H9 (cell line): ENCODE results near the gene TNFAIP8L3. TPM values are rescaled to one million over a fixed set of nuclear protein-coding genes. Genes with fewer than 3 reads are reported as not detected.

ENCODE experiments used
- DNase-seq: peaks from one replicate; pipeline ENCODE4 v3.0.0-alpha.2; 2017
- H2AFZ ChIP-seq: one replicate; pipeline ENCODE4 v1.6.1; 2013; ENCODE audit warnings: mild to moderate bottlenecking, low read length, control low read depth, moderate library complexity
- H2AK5ac ChIP-seq: 2 replicates; pipeline ENCODE4 v1.6.1; 2013; ENCODE audit warnings: low read length, control low read depth, mixed read lengths; ENCODE audit not compliant: insufficient read length
- H2BK120ac ChIP-seq: one replicate; pipeline ENCODE4 v1.6.1; 2013; ENCODE audit warnings: low read depth, mild to moderate bottlenecking, low read length, control low read depth, inconsistent platforms; ENCODE audit not compliant: poor library complexity, severe bottlenecking
- H2BK12ac ChIP-seq: 2 replicates; pipeline ENCODE4 v1.6.1; 2013; ENCODE audit warnings: low read length, control low read depth, mixed read lengths, low read depth; ENCODE audit not compliant: insufficient read length
- H2BK15ac ChIP-seq: 2 replicates; pipeline ENCODE4 v1.6.1; 2013; ENCODE audit warnings: low read depth, low read length, control low read depth
- H2BK20ac ChIP-seq: one replicate; pipeline ENCODE4 v1.6.1; 2013; ENCODE audit warnings: low read depth, mild to moderate bottlenecking, low read length, control low read depth, inconsistent platforms; ENCODE audit not compliant: poor library complexity, severe bottlenecking
- H2BK5ac ChIP-seq: 2 replicates; pipeline ENCODE4 v1.6.1; 2013; ENCODE audit warnings: low read length, control low read depth, mixed read lengths; ENCODE audit not compliant: insufficient read length
- H3K14ac ChIP-seq: 2 replicates; pipeline ENCODE4 v1.6.1; 2013; ENCODE audit warnings: low read length, control low read depth; ENCODE audit not compliant: insufficient read depth
- H3K18ac ChIP-seq: 2 replicates; pipeline ENCODE4 v1.6.1; 2013; ENCODE audit warnings: low read depth, mild to moderate bottlenecking, mixed read lengths, low read length, control low read depth; ENCODE audit not compliant: insufficient read length
- H3K23ac ChIP-seq: 2 replicates; pipeline ENCODE4 v1.6.1; 2013; ENCODE audit warnings: low read length, control low read depth, mixed read lengths, low read depth; ENCODE audit not compliant: insufficient read length
- H3K23me2 ChIP-seq: 2 replicates; pipeline ENCODE4 v1.6.1; 2013; ENCODE audit warnings: low read depth, mild to moderate bottlenecking, mixed read lengths, low read length, control low read depth; ENCODE audit not compliant: insufficient read length, poor library complexity, severe bottlenecking
- H3K27ac ChIP-seq: 2 replicates; pipeline ENCODE4 v1.5.1; 2013; ENCODE audit warnings: low read length, control low read depth, mixed read lengths, low read depth; ENCODE audit not compliant: insufficient read length
- H3K27me3 ChIP-seq: 2 replicates; pipeline ENCODE4 v1.6.1; 2013; ENCODE audit warnings: low read length, control low read depth, inconsistent platforms; ENCODE audit not compliant: insufficient read depth
- H3K4ac ChIP-seq: 2 replicates; pipeline ENCODE4 v1.6.1; 2013; ENCODE audit warnings: low read depth, mild to moderate bottlenecking, control low read depth, inconsistent platforms, low read length, moderate library complexity
- H3K4me1 ChIP-seq: 2 replicates; pipeline ENCODE4 v1.6.1; 2013; ENCODE audit warnings: low read length, control low read depth, inconsistent platforms; ENCODE audit not compliant: insufficient read depth
- H3K4me2 ChIP-seq: 2 replicates; pipeline ENCODE4 v1.6.1; 2013; ENCODE audit warnings: low read length, control low read depth, mixed read lengths; ENCODE audit not compliant: insufficient read length, insufficient read depth
- H3K56ac ChIP-seq: 2 replicates; pipeline ENCODE4 v1.6.1; 2013; ENCODE audit warnings: low read depth, mild to moderate bottlenecking, mixed read lengths, low read length, control low read depth; ENCODE audit not compliant: insufficient read length
- H3K79me1 ChIP-seq: 2 replicates; pipeline ENCODE4 v1.6.1; 2013; ENCODE audit warnings: low read depth, mild to moderate bottlenecking, moderate library complexity, low read length, control low read depth, inconsistent platforms; ENCODE audit not compliant: insufficient read depth, poor library complexity, severe bottlenecking
- H3K79me2 ChIP-seq: 2 replicates; pipeline ENCODE4 v1.6.1; 2013; ENCODE audit warnings: low read length, control low read depth, inconsistent platforms; ENCODE audit not compliant: insufficient read depth
- H3K9ac ChIP-seq: 2 replicates; pipeline ENCODE4 v1.6.1; 2013; ENCODE audit warnings: low read length, control low read depth, mixed read lengths; ENCODE audit not compliant: insufficient read length; ENCODE audit errors: extremely low read depth
- H3K9me3 ChIP-seq: one replicate; pipeline ENCODE4 v1.6.1; 2013; ENCODE audit warnings: low read depth, low read length, inconsistent platforms; ENCODE audit not compliant: control insufficient read depth
- H3T11ph ChIP-seq: one replicate; pipeline ENCODE4 v1.6.1; 2013; ENCODE audit warnings: mild to moderate bottlenecking, low read length, control low read depth, inconsistent platforms
- H4K20me1 ChIP-seq: one replicate; pipeline ENCODE4 v1.6.1; 2013; ENCODE audit not compliant: control insufficient read depth, insufficient read length, insufficient read depth
- H4K5ac ChIP-seq: 2 replicates; pipeline ENCODE4 v1.6.1; 2013; ENCODE audit warnings: low read depth, mild to moderate bottlenecking, mixed read lengths, low read length, control low read depth; ENCODE audit not compliant: insufficient read length
- H4K8ac ChIP-seq: replicated peaks from 2 replicates; pipeline ENCODE4 v1.6.1; 2013; ENCODE audit warnings: low read length, control low read depth, mixed read lengths, low read depth; ENCODE audit not compliant: insufficient read length
- H4K91ac ChIP-seq: 2 replicates; pipeline ENCODE4 v1.6.1; 2013; ENCODE audit warnings: low read depth, mild to moderate bottlenecking, moderate library complexity, mixed read lengths, low read length, control low read depth; ENCODE audit not compliant: insufficient read length
- H3K27ac Mint-ChIP-seq, 3 experiments: 2 replicates in 2 of 3; 3 replicates in 1 of 3; pipeline ENCODE4 v1.8.0; 2020 to 2021; ENCODE audit warnings: mixed read lengths in 3 of 3, mild to moderate bottlenecking in 1 of 3, moderate library complexity in 1 of 3
- H3K27me3 Mint-ChIP-seq: 2 replicates; pipeline ENCODE4 v1.8.0; 2021; ENCODE audit warnings: low read depth, mild to moderate bottlenecking, moderate library complexity, mixed read lengths
- H3K36me3 Mint-ChIP-seq, 3 experiments: 2 replicates in 2 of 3; 3 replicates in 1 of 3; pipeline ENCODE4 v1.8.0; 2020 to 2021; ENCODE audit warnings: low read depth in 3 of 3, mixed read lengths in 3 of 3; ENCODE audit not compliant: insufficient read depth in 1 of 3
- H3K4me1 Mint-ChIP-seq, 2 experiments: 2 replicates each; pipeline ENCODE4 v1.8.0; 2020; ENCODE audit warnings: mixed read lengths in 2 of 2
- H3K4me3 Mint-ChIP-seq, 2 experiments: 2 replicates in 1 of 2; 3 replicates in 1 of 2; pipeline ENCODE4 v1.8.0; 2020 to 2021; ENCODE audit warnings: mild to moderate bottlenecking in 2 of 2, mixed read lengths in 2 of 2, moderate library complexity in 1 of 2
- H3K9me3 Mint-ChIP-seq, 2 experiments: 2 replicates in 1 of 2; 3 replicates in 1 of 2; pipeline ENCODE4 v1.8.0; 2020; ENCODE audit warnings: mild to moderate bottlenecking in 2 of 2, mixed read lengths in 2 of 2, moderate library complexity in 1 of 2
- CTCF ChIP-seq: fragments of 200-600 bp; sonication (generic); conservative IDR thresholded peaks from 3 replicates; pipeline ENCODE4 v1.8.0; 2021; ENCODE audit warnings: antibody characterized with exemption, mild to moderate bottlenecking
- WGBS: extraction: QIAGEN DNeasy Blood & Tissue Kit; methylation state at CpG from one replicate; pipeline ENCODE4 v1.1.7; 2013; ENCODE audit warnings: missing lambda C conversion rate, low lambda C conversion rate, mixed read lengths; ENCODE audit not compliant: insufficient read length; ENCODE audit errors: extremely low coverage; 5-methylcytosine and 5-hydroxymethylcytosine counted together
- total RNA-seq: library from RNA; stranded (reverse); gene quantifications from 2 replicates; pipeline ENCODE4 v1.2.1, GENCODE V29; 2021

The TNFAIP8L3 gene
- total RNA-seq, 1 experiment from 2014 or later: 0.22 TPM

- H3K9ac ChIP-seq: no peak overlapping the region
- no peak overlapping the region for H2BK120ac ChIP-seq
- no peaks in the 10 kb centered on the region for H3K4me1 ChIP-seq
- H4K20me1 ChIP-seq: no peaks in the 10 kb centered on the region
- Mint-ChIP-seq H3K27ac (no peak overlapping the region), H3K4me3 (no peak overlapping the region), H3K9me3 (no peaks in the 10 kb centered on the region), H3K27me3 (peaks cover 69% of the 10 kb centered on the region), H3K36me3 (no peaks in the 10 kb centered on the region), H3K4me1 (peaks cover 4% of the 10 kb centered on the region in 2 experiments; a peak in 1 of 4 replicates)
- no peak overlapping the region for H3K4ac ChIP-seq
- no peak overlapping the region for H3K56ac ChIP-seq
- WGBS: no CpG with 5 or more reads among the region's 1 CpG
- no peak for TF ChIP-seq CTCF
- H2AFZ ChIP-seq: no peak overlapping the region
- H4K5ac ChIP-seq: no peak overlapping the region
- H3K27ac ChIP-seq: no peak overlapping the region
- no peaks in the 10 kb centered on the region for H3K9me3 ChIP-seq
- no peaks in the 10 kb centered on the region for H3K79me2 ChIP-seq
- H3K23ac ChIP-seq: no peak overlapping the region
- no peak overlapping the region for H2BK5ac ChIP-seq
- no peak overlapping the region for H3K4me2 ChIP-seq
- no peak overlapping the region for H3K14ac ChIP-seq
- H3K79me1 ChIP-seq: no peaks in the 10 kb centered on the region
- H2BK15ac ChIP-seq: no peak overlapping the region
- peaks cover 17% of the 10 kb centered on the region; the same call in 1 of the 2 replicates for H3K27me3 ChIP-seq
- DNase-seq: no peak
- H3K23me2 ChIP-seq: peaks cover 19% of the 10 kb centered on the region
- no peak overlapping the region for H3T11ph ChIP-seq
- H3K18ac ChIP-seq: no peak overlapping the region
- no peak overlapping the region for H2BK12ac ChIP-seq
- H2AK5ac ChIP-seq: no peak overlapping the region
- no peak overlapping the region for H4K91ac ChIP-seq
- no peak overlapping the region for H4K8ac ChIP-seq
- H2BK20ac ChIP-seq: no peak overlapping the region
These were observed 3.6 kb upstream of the TNFAIP8L3 start for GRCh38 chr15:51098331-51098619.
